ENCODE data around the gene RASSF3.
A peak's percentile ranks its signal among the peaks of the same experiment; 100 is the strongest.

The RASSF3 gene

DNA sequence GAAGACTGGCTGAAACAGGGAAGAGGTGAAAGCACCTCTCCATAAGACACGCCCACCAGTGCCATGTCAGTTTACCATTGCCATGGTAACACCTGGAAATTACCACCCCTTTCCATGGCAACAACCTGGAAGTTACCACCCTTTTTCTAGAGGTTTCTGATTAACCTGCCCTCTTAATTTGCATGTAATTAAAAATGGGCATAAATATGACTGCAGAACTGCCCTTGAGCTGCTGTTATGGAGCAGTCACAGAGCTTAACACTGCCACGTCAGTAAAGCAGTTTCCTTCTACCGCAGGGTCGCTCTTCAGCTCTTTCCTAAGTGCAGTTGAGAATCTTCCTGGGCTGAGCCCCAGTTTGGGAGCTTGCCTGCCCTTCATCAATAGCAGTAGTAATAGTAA is 55.2 kb downstream of the RASSF3 start:
- Mint-ChIP-seq H3K36me3 (ENCODE audit: low read depth) (peaks cover 9% of the 10 kb centered on the region), H3K4me1 (ENCODE audit: low read depth) (peaks cover 92% of the 10 kb centered on the region), H3K4me3 (peak overlapping the region; percentile 74), H3K27ac (peak overlapping the region; percentile 95), H3K9me3 (no peaks in the 10 kb centered on the region), H3K27me3 (no peaks in the 10 kb centered on the region)

DNA sequence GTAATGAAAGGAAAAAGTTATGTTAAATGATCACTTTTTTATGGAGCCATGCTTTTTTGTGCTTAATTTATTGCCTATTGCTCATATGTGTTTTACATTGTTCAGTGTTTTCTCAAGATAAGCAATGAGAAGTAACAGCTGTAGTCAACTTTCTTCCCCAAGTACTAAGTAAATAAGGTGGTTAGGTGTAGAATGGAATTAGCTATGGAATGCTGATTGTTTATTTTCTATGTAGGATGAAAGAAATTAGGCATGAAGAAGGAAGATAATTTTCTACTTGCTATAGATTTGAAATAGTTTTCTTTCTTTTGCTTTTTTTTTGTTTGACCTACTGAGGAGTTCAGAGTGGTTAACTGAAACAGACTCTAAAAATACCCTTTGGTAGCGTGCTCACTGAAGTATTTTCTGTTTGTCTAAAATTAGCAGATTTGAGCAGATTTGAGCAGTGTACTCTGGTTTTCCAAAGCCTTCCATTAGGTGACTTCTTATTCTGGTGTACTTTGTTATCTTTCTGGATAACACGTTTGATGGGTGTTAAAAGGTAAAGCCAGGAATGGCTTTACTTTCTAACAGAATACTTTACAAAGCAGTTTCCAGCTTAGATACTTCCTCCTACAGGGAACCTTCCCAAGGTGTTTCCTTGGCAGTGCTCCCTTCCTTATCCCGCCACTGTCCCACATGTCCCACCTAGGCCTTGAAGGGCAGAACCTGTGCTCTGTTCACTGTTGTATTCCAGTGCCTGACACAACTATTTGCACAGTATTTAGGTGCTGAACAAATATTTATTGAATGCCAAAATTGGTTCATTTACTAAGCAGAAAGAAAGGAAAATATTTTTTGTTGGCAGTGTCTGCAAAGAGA is 56.0 kb downstream of the RASSF3 start:
- peaks cover 93% of the 10 kb centered on the region for H3K4me1 Mint-ChIP-seq (ENCODE audit: low read depth)
- peak overlapping the region; percentile 74 for H3K4me3 Mint-ChIP-seq
- peaks cover 4% of the 10 kb centered on the region for H3K36me3 Mint-ChIP-seq (ENCODE audit: low read depth)
- H3K9me3 Mint-ChIP-seq: no peaks in the 10 kb centered on the region
- peak overlapping the region; percentile 95 for H3K27ac Mint-ChIP-seq
- H3K27me3 Mint-ChIP-seq: no peaks in the 10 kb centered on the region

DNA sequence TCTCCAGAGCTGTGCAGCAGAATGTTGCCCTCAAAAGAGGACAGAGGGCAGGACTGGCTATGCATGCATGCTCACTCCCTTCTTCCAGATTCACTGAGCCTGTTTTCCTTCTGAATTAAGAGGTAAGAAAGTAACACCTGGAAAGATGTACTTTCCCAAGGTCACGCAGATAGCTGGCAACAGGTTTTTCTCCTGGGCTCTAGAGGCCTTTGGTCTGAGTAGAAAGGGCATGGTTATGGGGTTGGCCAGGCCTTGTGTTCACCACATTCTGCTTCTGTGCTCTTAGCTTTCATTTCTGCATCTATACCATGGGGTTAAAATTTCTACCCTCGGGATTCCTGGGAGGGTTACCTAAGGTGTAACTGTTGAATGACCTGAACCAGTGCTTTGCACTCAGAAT is 57.5 kb downstream of the RASSF3 start:
- H3K9me3 Mint-ChIP-seq: no peaks in the 10 kb centered on the region
- no peak overlapping the region for H3K4me3 Mint-ChIP-seq
- peak overlapping the region; percentile 95 for H3K27ac Mint-ChIP-seq
- no peaks in the 10 kb centered on the region for H3K27me3 Mint-ChIP-seq
- peaks cover 94% of the 10 kb centered on the region for H3K4me1 Mint-ChIP-seq (ENCODE audit: low read depth)
- peaks cover 6% of the 10 kb centered on the region for H3K36me3 Mint-ChIP-seq (ENCODE audit: low read depth)

DNA sequence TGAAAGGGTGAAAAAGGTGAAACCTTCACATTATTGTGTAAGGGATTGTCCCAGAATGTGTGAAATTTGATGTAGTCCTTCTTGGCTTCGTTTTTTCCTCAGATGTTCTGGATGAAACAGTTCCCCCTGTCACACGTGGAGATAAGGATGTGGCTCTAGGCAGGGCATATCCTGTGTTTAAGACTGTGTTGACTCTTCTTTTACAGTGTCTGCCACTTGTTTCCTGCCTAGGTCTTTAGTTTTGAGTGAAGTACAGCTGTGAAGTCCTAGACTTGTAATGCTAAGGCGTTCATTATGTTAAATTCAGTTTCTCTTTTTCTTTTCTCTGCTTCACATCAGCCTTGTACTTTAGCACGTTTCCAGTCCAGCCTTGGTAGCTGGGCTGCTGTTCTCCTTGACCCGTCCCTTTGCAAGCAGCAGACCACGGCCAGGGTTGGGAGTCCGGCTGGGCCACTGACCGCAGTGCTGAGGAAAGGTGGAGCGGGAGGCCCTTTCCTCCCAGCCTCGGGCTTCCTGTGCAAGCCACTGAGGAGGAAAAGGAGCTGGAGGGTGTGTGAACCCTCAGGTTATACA is 59.1 kb downstream of the RASSF3 start:
- Mint-ChIP-seq H3K27ac (peak overlapping the region; percentile 95), H3K4me3 (peak overlapping the region; percentile 82), H3K9me3 (no peaks in the 10 kb centered on the region), H3K27me3 (no peaks in the 10 kb centered on the region), H3K36me3 (ENCODE audit: low read depth) (peaks cover 3% of the 10 kb centered on the region), H3K4me1 (ENCODE audit: low read depth) (peaks cover 96% of the 10 kb centered on the region)

DNA sequence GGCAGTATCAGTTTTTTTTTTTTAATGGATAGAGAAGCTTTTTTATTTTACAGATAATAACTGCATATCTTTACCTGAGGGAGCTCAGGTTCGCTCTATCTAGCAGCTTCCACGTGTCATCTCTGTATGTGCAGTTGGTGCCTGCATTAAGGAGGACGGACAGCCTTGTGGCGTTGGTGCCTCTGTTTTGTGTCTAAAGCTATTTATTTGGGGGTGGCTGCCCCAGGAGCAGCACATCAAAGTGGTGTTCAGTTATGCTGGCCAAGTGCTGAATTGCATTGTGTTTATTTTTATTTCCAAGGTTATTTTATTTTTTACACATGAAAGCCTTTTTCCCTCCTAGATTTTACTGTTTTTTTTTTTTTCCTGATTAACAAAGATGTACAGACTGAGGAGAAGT is 59.7 kb downstream of the RASSF3 start:
- Mint-ChIP-seq H3K36me3 (ENCODE audit: low read depth) (peaks cover 3% of the 10 kb centered on the region), H3K27me3 (no peaks in the 10 kb centered on the region), H3K4me1 (ENCODE audit: low read depth) (peaks cover 96% of the 10 kb centered on the region), H3K9me3 (no peaks in the 10 kb centered on the region), H3K27ac (peak overlapping the region; percentile 95), H3K4me3 (peak overlapping the region; percentile 82)

DNA sequence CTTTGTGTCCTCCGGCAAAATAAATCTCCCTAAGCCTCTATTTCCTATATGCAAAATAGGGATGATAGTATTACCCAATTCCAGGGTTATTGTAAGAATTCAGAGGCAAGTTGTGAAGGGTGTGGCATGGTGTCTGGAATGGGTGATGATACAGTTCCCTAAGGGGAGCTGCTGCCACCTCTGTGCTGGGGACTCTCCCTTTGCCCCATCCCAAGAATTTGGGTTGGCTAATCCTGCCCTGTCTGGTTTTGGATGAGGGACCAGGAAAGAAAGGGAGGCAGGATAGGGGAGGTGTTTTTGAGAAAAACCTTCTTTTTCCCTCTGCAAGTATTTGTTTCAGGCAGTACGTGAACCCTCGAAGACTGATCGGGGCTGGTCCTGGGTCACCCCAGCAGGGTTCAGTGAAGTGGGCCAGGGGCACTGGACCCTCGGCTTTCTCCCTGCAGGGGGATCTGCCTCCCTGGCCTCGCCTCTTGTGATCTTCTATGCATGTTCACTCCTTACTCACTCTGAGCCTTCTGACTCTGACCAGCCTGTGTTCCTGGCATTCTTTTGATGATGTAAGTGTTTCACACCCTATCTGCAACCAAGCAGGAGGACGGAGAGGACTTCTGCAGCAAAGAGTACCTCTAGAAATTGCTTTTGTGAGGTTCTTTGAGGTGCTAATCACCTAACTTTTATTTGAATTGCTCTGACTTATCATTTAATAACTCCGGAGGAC is 60.8 kb downstream of the RASSF3 start:
- H3K4me3 Mint-ChIP-seq: peak overlapping the region; percentile 82
- H3K9me3 Mint-ChIP-seq: no peaks in the 10 kb centered on the region
- peaks cover 3% of the 10 kb centered on the region for H3K36me3 Mint-ChIP-seq (ENCODE audit: low read depth)
- no peaks in the 10 kb centered on the region for H3K27me3 Mint-ChIP-seq
- H3K27ac Mint-ChIP-seq: peak overlapping the region; percentile 95
- peaks cover 96% of the 10 kb centered on the region for H3K4me1 Mint-ChIP-seq (ENCODE audit: low read depth)

DNA sequence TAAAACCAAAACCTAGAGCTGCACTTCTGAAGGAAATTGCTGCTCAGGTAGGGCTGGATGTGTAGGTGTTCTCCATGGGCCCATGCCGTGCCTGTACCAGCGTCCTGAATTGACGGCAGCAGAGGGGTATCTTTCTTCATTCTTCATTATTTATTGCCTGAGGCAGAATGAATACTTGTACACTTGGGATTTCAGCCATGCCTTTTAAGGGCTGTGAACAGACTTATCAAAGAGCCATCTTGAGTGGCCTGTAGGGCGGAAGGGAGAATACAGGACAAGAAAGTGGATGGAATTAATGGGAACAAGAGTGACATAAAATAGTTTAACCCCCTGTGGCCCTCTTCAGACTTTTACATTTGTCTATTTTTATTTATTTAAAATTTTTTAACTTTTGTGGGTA is 61.4 kb downstream of the RASSF3 start:
- no peaks in the 10 kb centered on the region for H3K9me3 Mint-ChIP-seq
- peak overlapping the region; percentile 95 for H3K27ac Mint-ChIP-seq
- H3K36me3 Mint-ChIP-seq (ENCODE audit: low read depth): peaks cover 3% of the 10 kb centered on the region
- H3K4me3 Mint-ChIP-seq: peak overlapping the region; percentile 82
- H3K27me3 Mint-ChIP-seq: no peaks in the 10 kb centered on the region
- peaks cover 96% of the 10 kb centered on the region for H3K4me1 Mint-ChIP-seq (ENCODE audit: low read depth)

DNA sequence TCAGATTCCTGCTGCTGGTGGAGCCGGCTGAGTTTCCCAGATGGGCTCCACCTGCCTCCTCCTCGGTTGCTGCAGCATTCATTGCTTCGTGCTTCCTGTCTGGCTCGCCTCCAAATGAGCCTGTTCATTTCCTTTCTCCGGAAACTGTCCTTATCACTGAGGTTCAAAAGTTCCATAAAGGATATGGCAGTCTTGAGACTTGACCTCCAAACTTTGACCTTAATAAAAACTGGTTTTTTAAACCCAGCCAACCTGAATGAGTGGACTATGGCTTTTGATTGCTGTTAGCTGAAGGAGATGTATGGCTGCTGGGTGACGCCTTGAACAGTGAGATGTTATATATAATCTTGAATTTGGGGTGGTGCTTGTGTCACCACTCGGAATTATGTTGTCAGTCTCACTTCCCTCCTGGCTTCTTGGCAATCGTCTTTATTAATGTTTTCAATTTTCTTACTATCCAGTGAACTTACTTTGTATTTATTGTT is 62.7 kb downstream of the RASSF3 start:
- Mint-ChIP-seq H3K36me3 (ENCODE audit: low read depth) (peaks cover 3% of the 10 kb centered on the region), H3K4me1 (ENCODE audit: low read depth) (peaks cover 96% of the 10 kb centered on the region), H3K27ac (peak overlapping the region; percentile 96), H3K27me3 (no peaks in the 10 kb centered on the region), H3K4me3 (peak overlapping the region; percentile 69), H3K9me3 (no peaks in the 10 kb centered on the region)

DNA sequence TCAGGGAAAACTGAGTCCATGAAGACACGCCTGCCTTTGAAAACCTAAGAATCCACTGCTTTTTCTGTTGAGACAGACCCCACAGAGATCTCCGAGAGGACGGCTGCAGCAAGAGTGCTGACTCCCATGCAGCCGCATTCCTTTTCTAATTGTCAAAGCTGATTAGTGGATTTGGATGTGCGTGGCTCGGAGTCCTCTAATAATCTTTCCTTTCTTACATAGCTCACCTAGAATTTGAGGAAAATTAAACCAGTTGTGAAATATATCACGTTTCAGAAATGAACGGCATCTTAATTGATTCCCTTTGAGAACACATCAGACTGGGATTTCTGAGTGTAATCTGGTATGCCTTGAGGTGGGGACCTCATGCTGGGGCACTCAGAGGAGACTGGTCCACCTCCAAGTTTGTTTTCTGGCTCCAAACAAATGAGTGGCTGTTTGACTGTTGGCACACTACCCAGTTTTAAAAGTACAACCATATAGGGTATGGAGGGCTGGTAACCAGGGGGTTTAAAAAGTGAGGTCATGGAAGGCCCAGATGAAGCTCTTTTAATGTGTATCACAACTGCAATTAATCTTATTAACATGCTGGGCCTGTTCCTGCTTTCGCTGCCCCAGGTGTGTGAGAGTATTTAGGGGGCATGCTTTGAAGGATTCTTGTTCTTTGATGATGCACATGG is 63.3 kb downstream of the RASSF3 start:
- peaks cover 97% of the 10 kb centered on the region for H3K4me1 Mint-ChIP-seq (ENCODE audit: low read depth)
- no peaks in the 10 kb centered on the region for H3K9me3 Mint-ChIP-seq
- H3K36me3 Mint-ChIP-seq (ENCODE audit: low read depth): peaks cover 3% of the 10 kb centered on the region
- peak overlapping the region; percentile 69 for H3K4me3 Mint-ChIP-seq
- H3K27ac Mint-ChIP-seq: peak overlapping the region; percentile 96
- H3K27me3 Mint-ChIP-seq: no peaks in the 10 kb centered on the region

DNA sequence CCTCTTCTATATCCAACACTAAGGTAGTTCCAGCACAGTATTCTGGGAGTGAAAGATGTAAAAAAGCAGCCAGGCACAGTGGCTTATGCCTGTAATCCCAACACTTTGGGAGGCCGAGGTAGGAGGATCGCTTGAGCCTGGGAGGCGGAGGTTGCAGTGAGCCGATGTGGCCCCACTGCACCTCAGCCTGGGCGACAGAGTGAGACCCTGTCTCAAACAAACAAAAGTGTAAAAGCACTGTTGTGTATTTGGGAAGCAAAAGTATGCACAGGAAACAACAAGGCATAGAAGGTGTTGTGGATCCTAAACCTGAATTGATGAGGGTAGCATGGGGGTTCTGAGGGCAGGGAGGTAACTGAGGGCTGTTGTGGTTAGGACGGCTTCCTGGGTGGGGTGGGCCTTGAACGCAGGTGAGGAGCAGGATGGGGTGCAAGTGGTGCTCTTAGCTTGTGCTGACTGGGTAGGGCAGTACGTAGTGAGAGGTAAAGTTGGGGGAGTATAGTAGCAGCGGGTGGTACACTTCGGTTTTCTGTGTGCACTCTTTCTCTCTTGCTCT is 64.2 kb downstream of the RASSF3 start:
- peaks cover 97% of the 10 kb centered on the region for H3K4me1 Mint-ChIP-seq (ENCODE audit: low read depth)
- H3K27ac Mint-ChIP-seq: peak overlapping the region; percentile 96
- peak overlapping the region; percentile 33 for H3K4me3 Mint-ChIP-seq
- no peaks in the 10 kb centered on the region for H3K9me3 Mint-ChIP-seq
- peaks cover 3% of the 10 kb centered on the region for H3K36me3 Mint-ChIP-seq (ENCODE audit: low read depth)
- H3K27me3 Mint-ChIP-seq: no peaks in the 10 kb centered on the region

DNA sequence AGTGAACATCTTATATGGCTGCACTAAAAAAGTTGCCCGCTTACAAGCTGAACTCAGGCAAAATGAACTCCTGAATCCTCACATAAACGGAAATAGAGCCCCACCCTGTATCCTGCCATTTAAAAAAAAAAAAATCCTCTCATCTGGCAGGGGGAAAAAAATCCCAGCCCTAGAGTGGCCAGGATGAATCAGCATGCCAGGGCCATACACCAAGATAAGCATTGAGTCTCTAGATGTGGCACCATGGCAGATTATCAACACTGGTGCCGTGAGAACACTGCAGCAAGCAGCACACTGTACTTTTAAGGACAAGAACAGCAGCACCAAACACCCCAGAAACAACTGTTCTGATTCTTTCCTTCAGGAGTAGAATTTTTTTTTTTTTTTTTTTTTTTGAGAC is 65.5 kb downstream of the RASSF3 start:
- Mint-ChIP-seq H3K4me3 (peak overlapping the region; percentile 1), H3K9me3 (no peaks in the 10 kb centered on the region), H3K4me1 (ENCODE audit: low read depth) (peaks cover 97% of the 10 kb centered on the region), H3K36me3 (ENCODE audit: low read depth) (peaks cover 3% of the 10 kb centered on the region), H3K27me3 (no peaks in the 10 kb centered on the region), H3K27ac (peak overlapping the region; percentile 76)

DNA sequence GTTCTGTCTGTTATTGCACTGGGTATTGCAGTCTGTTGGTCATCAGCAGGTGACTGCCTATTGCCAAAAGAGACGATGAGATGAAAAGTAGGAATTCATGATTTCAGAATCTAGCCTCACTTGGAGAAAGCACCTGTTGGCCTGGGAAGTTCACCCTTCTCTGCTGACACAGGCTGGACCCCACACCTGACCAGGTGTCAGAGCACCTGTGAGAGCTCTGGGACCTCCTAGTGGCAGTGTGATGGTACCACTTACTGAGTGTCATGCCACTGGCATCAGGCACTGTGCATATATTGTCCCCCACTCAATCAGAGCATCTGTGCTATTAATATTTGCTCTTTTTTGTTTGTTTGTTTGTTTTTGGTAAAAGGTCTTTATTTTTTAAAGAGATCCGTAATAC is 68.0 kb downstream of the RASSF3 start:
- Mint-ChIP-seq H3K27me3 (no peaks in the 10 kb centered on the region), H3K4me3 (no peak overlapping the region), H3K4me1 (ENCODE audit: low read depth) (peaks cover 99% of the 10 kb centered on the region), H3K36me3 (ENCODE audit: low read depth) (no peaks in the 10 kb centered on the region), H3K9me3 (no peaks in the 10 kb centered on the region), H3K27ac (peak overlapping the region; percentile 59)

DNA sequence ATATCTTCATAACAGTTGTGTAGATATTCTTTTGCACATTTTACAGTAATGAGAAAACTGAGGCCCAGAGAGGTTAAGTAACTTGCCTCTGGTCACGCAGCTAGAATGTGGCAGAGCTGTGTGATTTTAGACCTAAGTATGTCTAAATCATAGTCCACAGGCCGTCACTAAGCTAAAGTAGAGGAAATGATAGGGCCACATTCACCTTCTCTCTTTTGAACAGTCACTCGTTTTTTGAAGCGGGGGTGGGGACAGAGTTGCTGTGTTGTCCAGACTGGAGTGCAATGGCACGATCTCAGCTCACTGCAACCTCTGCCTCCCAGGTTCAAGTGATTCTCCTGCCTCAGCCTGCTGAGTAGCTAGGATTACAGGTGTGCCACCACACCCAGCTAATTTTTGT is 68.5 kb downstream of the RASSF3 start:
- H3K27me3 Mint-ChIP-seq: no peaks in the 10 kb centered on the region
- H3K9me3 Mint-ChIP-seq: no peaks in the 10 kb centered on the region
- H3K36me3 Mint-ChIP-seq (ENCODE audit: low read depth): peaks cover 3% of the 10 kb centered on the region
- H3K4me1 Mint-ChIP-seq (ENCODE audit: low read depth): peaks cover 99% of the 10 kb centered on the region
- H3K27ac Mint-ChIP-seq: peak overlapping the region; percentile 77
- no peak overlapping the region for H3K4me3 Mint-ChIP-seq

DNA sequence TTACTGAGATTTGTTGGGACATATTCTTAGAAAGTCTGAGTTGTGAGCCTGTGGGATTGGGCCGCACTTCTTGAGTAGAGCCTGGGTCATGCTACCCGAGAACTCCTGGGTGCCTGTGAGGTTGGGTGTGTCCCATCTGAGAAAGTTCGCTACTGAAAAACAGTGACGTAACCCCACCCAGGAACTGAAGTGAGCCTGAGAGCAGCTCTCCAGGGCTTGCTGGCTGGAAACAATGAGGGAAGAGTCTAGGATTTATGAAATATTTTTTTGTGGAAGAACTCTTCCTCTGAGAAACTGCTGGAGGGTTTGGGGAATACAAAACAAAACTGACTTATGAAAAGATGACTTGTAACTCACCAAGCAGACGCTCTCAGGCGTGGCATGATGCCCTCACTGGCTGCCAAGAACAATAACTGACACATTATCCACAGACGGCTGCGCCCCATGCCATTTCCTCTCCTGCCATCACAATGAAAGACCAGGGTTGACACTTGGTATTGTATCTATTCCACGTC is 69.2 kb downstream of the RASSF3 start:
- peaks cover 8% of the 10 kb centered on the region for H3K36me3 Mint-ChIP-seq (ENCODE audit: low read depth)
- H3K27me3 Mint-ChIP-seq: no peaks in the 10 kb centered on the region
- peaks cover 99% of the 10 kb centered on the region for H3K4me1 Mint-ChIP-seq (ENCODE audit: low read depth)
- H3K9me3 Mint-ChIP-seq: no peaks in the 10 kb centered on the region
- H3K4me3 Mint-ChIP-seq: peak overlapping the region; percentile 62
- peak overlapping the region; percentile 77 for H3K27ac Mint-ChIP-seq
